ENCODE data around the gene PSTK. TPM values are rescaled to one million over a fixed set of nuclear protein-coding genes. Genes with fewer than 3 reads are reported as not detected.
A peak's percentile ranks its signal among the peaks of the same experiment; 100 is the strongest.

Gene PSTK
- total and polyA plus RNA-seq, 2 of the 13 experiments (the other 11 are each of a cell fraction or from before 2014, with no cell fraction given), result 8.2 to 9.3 TPM

DNA sequence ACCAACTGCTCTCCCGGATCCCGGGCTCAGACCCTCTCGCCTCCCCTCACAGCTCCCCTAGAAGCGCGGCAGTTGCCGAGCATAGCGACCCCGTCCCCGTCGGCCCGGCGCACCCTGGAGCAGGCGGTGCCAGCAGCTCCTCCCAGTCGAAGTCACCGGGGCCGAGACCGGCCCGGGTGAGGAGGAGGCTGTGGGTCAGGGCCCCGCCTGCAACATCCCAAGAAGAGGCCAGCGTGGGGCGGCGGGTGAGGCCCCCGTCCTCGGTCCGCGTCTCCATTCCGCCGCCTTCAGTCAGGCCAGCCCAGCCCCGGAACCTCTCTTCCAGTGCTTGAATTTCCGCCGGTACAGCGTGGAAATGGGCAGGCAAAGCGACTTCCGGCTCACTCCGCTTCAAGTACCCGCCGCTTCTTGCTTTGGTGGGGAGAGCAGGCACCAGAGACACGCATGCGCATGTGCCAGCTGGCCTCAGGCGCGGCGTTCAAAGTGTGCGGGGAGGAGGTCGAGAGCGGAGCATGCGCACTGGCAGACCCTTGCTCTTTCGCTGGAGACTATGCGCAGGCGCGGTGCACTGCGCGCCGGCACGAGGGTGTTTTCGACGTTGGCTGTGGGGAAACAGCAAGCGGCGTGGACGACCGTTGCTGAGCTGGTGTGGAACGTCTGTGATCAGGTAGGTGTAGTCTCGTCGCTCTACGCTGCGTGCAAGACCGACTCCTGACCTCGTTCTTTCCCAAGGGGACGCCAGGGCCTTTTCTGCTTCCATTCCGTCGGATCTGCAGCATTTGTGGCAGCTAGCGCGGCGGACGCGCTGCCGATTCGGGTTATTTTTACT is 26.1 kb upstream of the PSTK start, which contains the start of gene C10orf88 (continued):
- TF ChIP-seq ATM (IDR thresholded peaks at IDR 0.05; ENCODE audit: borderline replicate concordance), result no peak
- no peak for TF ChIP-seq GPN1 (CRISPR knock-in tag; IDR thresholded peaks at IDR 0.05; ENCODE audit: borderline replicate concordance)
- TF ChIP-seq, protein P1, sequence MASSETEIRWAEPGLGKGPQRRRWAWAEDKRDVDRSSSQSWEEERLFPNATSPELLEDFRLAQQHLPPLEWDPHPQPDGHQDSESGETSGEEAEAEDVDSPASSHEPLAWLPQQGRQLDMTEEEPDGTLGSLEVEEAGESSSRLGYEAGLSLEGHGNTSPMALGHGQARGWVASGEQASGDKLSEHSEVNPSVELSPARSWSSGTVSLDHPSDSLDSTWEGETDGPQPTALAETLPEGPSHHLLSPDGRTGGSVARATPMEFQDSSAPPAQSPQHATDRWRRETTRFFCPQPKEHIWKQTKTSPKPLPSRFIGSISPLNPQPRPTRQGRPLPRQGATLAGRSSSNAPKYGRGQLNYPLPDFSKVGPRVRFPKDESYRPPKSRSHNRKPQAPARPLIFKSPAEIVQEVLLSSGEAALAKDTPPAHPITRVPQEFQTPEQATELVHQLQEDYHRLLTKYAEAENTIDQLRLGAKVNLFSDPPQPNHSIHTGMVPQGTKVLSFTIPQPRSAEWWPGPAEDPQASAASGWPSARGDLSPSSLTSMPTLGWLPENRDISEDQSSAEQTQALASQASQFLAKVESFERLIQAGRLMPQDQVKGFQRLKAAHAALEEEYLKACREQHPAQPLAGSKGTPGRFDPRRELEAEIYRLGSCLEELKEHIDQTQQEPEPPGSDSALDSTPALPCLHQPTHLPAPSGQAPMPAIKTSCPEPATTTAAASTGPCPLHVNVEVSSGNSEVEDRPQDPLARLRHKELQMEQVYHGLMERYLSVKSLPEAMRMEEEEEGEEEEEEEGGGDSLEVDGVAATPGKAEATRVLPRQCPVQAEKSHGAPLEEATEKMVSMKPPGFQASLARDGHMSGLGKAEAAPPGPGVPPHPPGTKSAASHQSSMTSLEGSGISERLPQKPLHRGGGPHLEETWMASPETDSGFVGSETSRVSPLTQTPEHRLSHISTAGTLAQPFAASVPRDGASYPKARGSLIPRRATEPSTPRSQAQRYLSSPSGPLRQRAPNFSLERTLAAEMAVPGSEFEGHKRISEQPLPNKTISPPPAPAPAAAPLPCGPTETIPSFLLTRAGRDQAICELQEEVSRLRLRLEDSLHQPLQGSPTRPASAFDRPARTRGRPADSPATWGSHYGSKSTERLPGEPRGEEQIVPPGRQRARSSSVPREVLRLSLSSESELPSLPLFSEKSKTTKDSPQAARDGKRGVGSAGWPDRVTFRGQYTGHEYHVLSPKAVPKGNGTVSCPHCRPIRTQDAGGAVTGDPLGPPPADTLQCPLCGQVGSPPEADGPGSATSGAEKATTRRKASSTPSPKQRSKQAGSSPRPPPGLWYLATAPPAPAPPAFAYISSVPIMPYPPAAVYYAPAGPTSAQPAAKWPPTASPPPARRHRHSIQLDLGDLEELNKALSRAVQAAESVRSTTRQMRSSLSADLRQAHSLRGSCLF (CRISPR knock-in tag; IDR thresholded peaks at IDR 0.05; ENCODE audit: borderline replicate concordance), result peak; percentile 80; the same call in 1 of the 2 replicates
- TF ChIP-seq KLF9 (CRISPR knock-in tag; IDR thresholded peaks at IDR 0.05; ENCODE audit: low read depth), result 0 out of 2 replicates have a peak, but pooled peaks have one; percentile 53
- TF ChIP-seq PRPF4 (IDR thresholded peaks at IDR 0.05; ENCODE audit: low read depth, low read length, poor library complexity, severe bottlenecking), result no peak
- TF ChIP-seq KDM5B (CRISPR knock-in tag; IDR thresholded peaks at IDR 0.05; ENCODE audit: borderline replicate concordance), result peak; percentile 97
- TF ChIP-seq PCBP1 (IDR thresholded peaks at IDR 0.05; ENCODE audit: borderline replicate concordance, low read depth, low read length), result 0 out of 2 replicates have a peak, but pooled peaks have one; percentile 78
- TF ChIP-seq RBAK (CRISPR knock-in tag; IDR thresholded peaks at IDR 0.05), result 0 out of 2 replicates have a peak, but pooled peaks have one; percentile 57
- TF ChIP-seq GABPB1 (CRISPR knock-in tag; IDR thresholded peaks at IDR 0.05), result peak; percentile 100
- peak; percentile 98 for TF ChIP-seq KAT8 (CRISPR knock-in tag; IDR thresholded peaks at IDR 0.05)
- TF ChIP-seq PITX1 (CRISPR knock-in tag; IDR thresholded peaks at IDR 0.05), result peak; percentile 83; the same call in 1 of the 2 replicates
- TF ChIP-seq TBP (CRISPR knock-in tag; IDR thresholded peaks at IDR 0.05), result no peak
- peak; percentile 93 for TF ChIP-seq ZFX (CRISPR knock-in tag; IDR thresholded peaks at IDR 0.05; ENCODE audit: low read depth)
- peak; percentile 84 for TF ChIP-seq PRMT3 (CRISPR knock-in tag; IDR thresholded peaks at IDR 0.05; ENCODE audit: borderline replicate concordance, low read depth)
- TF ChIP-seq ZNF720 (CRISPR knock-in tag; IDR thresholded peaks at IDR 0.05), result peak; percentile 51; the same call in 1 of the 2 replicates
- TF ChIP-seq KDM6A (CRISPR knock-in tag; IDR thresholded peaks at IDR 0.05; ENCODE audit: low read depth), result no peak
- TF ChIP-seq CC2D1A (CRISPR knock-in tag; IDR thresholded peaks at IDR 0.05), result no peak
- TF ChIP-seq ATF1 (CRISPR knock-in tag; IDR thresholded peaks at IDR 0.05), result no peak
- no peak for TF ChIP-seq ZNF652 (CRISPR knock-in tag; IDR thresholded peaks at IDR 0.05; ENCODE audit: borderline replicate concordance, low read depth)
- no peak; the same call in 1 of the 2 replicates for TF ChIP-seq ZNF737 (CRISPR knock-in tag; IDR thresholded peaks at IDR 0.05; ENCODE audit: borderline replicate concordance)
- TF ChIP-seq, protein P2, sequence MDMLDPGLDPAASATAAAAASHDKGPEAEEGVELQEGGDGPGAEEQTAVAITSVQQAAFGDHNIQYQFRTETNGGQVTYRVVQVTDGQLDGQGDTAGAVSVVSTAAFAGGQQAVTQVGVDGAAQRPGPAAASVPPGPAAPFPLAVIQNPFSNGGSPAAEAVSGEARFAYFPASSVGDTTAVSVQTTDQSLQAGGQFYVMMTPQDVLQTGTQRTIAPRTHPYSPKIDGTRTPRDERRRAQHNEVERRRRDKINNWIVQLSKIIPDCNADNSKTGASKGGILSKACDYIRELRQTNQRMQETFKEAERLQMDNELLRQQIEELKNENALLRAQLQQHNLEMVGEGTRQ (IDR thresholded peaks at IDR 0.05; ENCODE audit: low read depth, low read length), result 0 out of 2 replicates have a peak, but pooled peaks have one; percentile 3
- TF ChIP-seq, protein P2 (CRISPR knock-in tag; IDR thresholded peaks at IDR 0.05; ENCODE audit: borderline replicate concordance), result peak; percentile 60; the same call in 1 of the 2 replicates
- peak; percentile 85 for TF ChIP-seq SAFB2 (CRISPR knock-in tag; IDR thresholded peaks at IDR 0.05; ENCODE audit: borderline replicate concordance, low read depth)
- TF ChIP-seq ZNF354B (CRISPR knock-in tag; IDR thresholded peaks at IDR 0.05), result no peak; the same call in 1 of the 2 replicates
